ENCODE data around the gene TIMM21. TPM values are rescaled to one million over a fixed set of nuclear protein-coding genes. Genes with fewer than 3 reads are reported as not detected.

TIMM21 gene
- total and polyA plus RNA-seq, 2 of the 13 experiments (the other 11 are each of a cell fraction or from before 2014, with no cell fraction given) = 29.6 to 62.3 TPM

GRCh38 chr18:74147779-74148542, at the start of gene TIMM21, which contains the start of gene FBXO15 (continued):
- TF ChIP-seq ISL2 (CRISPR knock-in tag; IDR thresholded peaks at IDR 0.05) = peak; percentile 59
- 0 out of 2 replicates have a peak, but pooled peaks have one; percentile 30 for TF ChIP-seq RERE (CRISPR knock-in tag; IDR thresholded peaks at IDR 0.05; ENCODE audit: low read depth)
- no peak for TF ChIP-seq NFE2 (CRISPR knock-in tag; IDR thresholded peaks at IDR 0.05)
- TF ChIP-seq ETV5 (CRISPR knock-in tag; IDR thresholded peaks at IDR 0.05; ENCODE audit: borderline replicate concordance) = peak; percentile 67
- peak; percentile 77 for TF ChIP-seq ARHGAP35 (CRISPR knock-in tag; IDR thresholded peaks at IDR 0.05; ENCODE audit: borderline replicate concordance)
- TF ChIP-seq, protein P1, sequence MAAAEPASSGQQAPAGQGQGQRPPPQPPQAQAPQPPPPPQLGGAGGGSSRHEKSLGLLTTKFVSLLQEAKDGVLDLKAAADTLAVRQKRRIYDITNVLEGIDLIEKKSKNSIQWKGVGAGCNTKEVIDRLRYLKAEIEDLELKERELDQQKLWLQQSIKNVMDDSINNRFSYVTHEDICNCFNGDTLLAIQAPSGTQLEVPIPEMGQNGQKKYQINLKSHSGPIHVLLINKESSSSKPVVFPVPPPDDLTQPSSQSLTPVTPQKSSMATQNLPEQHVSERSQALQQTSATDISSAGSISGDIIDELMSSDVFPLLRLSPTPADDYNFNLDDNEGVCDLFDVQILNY (CRISPR knock-in tag; conservative IDR thresholded peaks at IDR 0.05) = peak; percentile 78
- peak; percentile 77; the same call in 1 of the 2 replicates for TF ChIP-seq ZFP91 (CRISPR knock-in tag; IDR thresholded peaks at IDR 0.05; ENCODE audit: borderline replicate concordance)
- TF ChIP-seq SMARCC2 (IDR thresholded peaks at IDR 0.05) = no peak
- TF ChIP-seq, protein P2, sequence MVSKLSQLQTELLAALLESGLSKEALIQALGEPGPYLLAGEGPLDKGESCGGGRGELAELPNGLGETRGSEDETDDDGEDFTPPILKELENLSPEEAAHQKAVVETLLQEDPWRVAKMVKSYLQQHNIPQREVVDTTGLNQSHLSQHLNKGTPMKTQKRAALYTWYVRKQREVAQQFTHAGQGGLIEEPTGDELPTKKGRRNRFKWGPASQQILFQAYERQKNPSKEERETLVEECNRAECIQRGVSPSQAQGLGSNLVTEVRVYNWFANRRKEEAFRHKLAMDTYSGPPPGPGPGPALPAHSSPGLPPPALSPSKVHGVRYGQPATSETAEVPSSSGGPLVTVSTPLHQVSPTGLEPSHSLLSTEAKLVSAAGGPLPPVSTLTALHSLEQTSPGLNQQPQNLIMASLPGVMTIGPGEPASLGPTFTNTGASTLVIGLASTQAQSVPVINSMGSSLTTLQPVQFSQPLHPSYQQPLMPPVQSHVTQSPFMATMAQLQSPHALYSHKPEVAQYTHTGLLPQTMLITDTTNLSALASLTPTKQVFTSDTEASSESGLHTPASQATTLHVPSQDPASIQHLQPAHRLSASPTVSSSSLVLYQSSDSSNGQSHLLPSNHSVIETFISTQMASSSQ (IDR thresholded peaks at IDR 0.05; ENCODE audit: low read depth) = no peak
- TF ChIP-seq, protein P2 (CRISPR knock-in tag; IDR thresholded peaks at IDR 0.05; ENCODE audit: borderline replicate concordance) = 0 out of 2 replicates have a peak, but pooled peaks have one; percentile 17
- peak; percentile 79 for TF ChIP-seq IKZF4 (CRISPR knock-in tag; IDR thresholded peaks at IDR 0.05; ENCODE audit: borderline replicate concordance, low read depth, not compliant biosample characterization)
- peak; percentile 12; the same call in 1 of the 2 replicates for TF ChIP-seq SIX4 (CRISPR knock-in tag; IDR thresholded peaks at IDR 0.05)
- TF ChIP-seq SNRNP70 (IDR thresholded peaks at IDR 0.05; ENCODE audit: low read depth, low read length) = no peak
- TF ChIP-seq ZNF605 (CRISPR knock-in tag; IDR thresholded peaks at IDR 0.05) = peak; percentile 99
- peak; percentile 59; the same call in 1 of the 2 replicates for TF ChIP-seq ZNF614 (CRISPR knock-in tag; IDR thresholded peaks at IDR 0.05; ENCODE audit: borderline replicate concordance)
- peak; percentile 94 for TF ChIP-seq ATF1 (CRISPR knock-in tag; IDR thresholded peaks at IDR 0.05)

Data from HepG2 (cell line).